Kidney (tissue), 14 donors: Measurements from ENCODE around the gene AIMP2. TPM values are rescaled to one million over a fixed set of nuclear protein-coding genes. Genes with fewer than 3 reads are reported as not detected.
"Not testable (repeated sequence)": the region's sequence is repeated elsewhere in the genome, so short reads cannot be mapped to it uniquely, and the experiment has no call there.

ENCODE experiments used
- DNase-seq, 5 donors: peaks; one replicate each; pipeline ENCODE4 v3.0.0-alpha.2; 2013 to 2020
- FAIRE-seq: peaks from 2 replicates; lab custom pipeline; 2012; peaks lifted over from hg19 to GRCh38; lab: Jason Lieb, UNC
- H3K27ac ChIP-seq, 2 donors: one replicate each; pipeline ENCODE4 v1.7.0; 2013; ENCODE audit warnings: low read depth in 2 of 2, low read length in 2 of 2, inconsistent platforms in 1 of 2
- H3K27me3 ChIP-seq: one replicate; pipeline ENCODE4 v1.7.1; 2013; ENCODE audit warnings: low read length, inconsistent platforms; ENCODE audit not compliant: control insufficient read depth, insufficient read depth
- H3K36me3 ChIP-seq, 3 donors: one replicate each; pipeline versions ENCODE4 v1.7.0 to v1.7.1; 2013; ENCODE audit warnings: low read length in 3 of 3, control low read depth in 1 of 3, inconsistent platforms in 1 of 3; ENCODE audit not compliant: insufficient read depth in 3 of 3, control insufficient read depth in 2 of 3
- H3K4me1 ChIP-seq, 3 donors: one replicate each; pipeline versions ENCODE4 v1.7.0 to v1.7.1; 2013; ENCODE audit warnings: low read length in 3 of 3, inconsistent platforms in 1 of 3, low read depth in 1 of 3; ENCODE audit not compliant: control insufficient read depth in 2 of 3, insufficient read depth in 2 of 3
- H3K4me3 ChIP-seq, 3 donors: one replicate each; pipeline versions ENCODE4 v1.7.0 to v1.8.1; 2013; ENCODE audit warnings: low read length in 3 of 3, control low read depth in 1 of 3, inconsistent platforms in 1 of 3
- H3K9ac ChIP-seq, 3 donors: one replicate each; pipeline versions ENCODE4 v1.7.0 to v1.7.1; 2013; ENCODE audit warnings: low read length in 3 of 3, control low read depth in 1 of 3, inconsistent platforms in 1 of 3
- H3K9me3 ChIP-seq, 3 donors: one replicate each; pipeline versions ENCODE4 v1.7.0 to v1.7.1; 2013; ENCODE audit warnings: low read length in 3 of 3, control low read depth in 1 of 3, inconsistent platforms in 1 of 3; ENCODE audit not compliant: control insufficient read depth in 2 of 3, insufficient read depth in 1 of 3
- intact Hi-C: fragments of 100-400 bp; cut with DNase I; formaldehyde crosslinking; loops from one replicate; pipeline ENCODE4 v1.11.1; 2022
- polyA plus RNA-seq: library from polyadenylated mRNA; stranded (reverse); fragments of 350-450 nt; fragmentation: Illumina TruSeq; extraction: RNeasy Lipid Tissue Mini Kit (QIAGEN cat#74804); gene quantifications from one replicate; pipeline ENCODE4 v1.2.3, GENCODE V29; 2014; ENCODE audit warnings: low read depth, low replicate concordance; ENCODE audit not compliant: insufficient read depth
- total RNA-seq: library from RNA; stranded (reverse); fragmentation: NEBNext Ultra II Directional; extraction: Animal tissue kit (Norgen Biotek cat#: 25700); gene quantifications from one replicate; pipeline ENCODE4 v1.2.1, GENCODE V29; 2021
- TF ChIP-seq, protein P1 (sequence below): IDR thresholded peaks from 3 replicates; pipeline ENCODE4 v1.5.1; 2012; ENCODE audit warnings: mild to moderate bottlenecking, moderate library complexity, borderline replicate concordance; ENCODE audit not compliant: insufficient read depth; ENCODE audit errors: extremely low read depth
- donor health status: control.
- donor health status: control.
- donor health status: control.
- donor health status: control.
- donor health status: control.
- donor health status: DM: yes; HTN: yes; CAD: no.
- donor health status: Normal renal cell carcinoma (clear cell type).

Gene AIMP2
- total and polyA plus RNA-seq, 2 donors from 2014 or later: 34.6 to 55.5 TPM

DNA sequence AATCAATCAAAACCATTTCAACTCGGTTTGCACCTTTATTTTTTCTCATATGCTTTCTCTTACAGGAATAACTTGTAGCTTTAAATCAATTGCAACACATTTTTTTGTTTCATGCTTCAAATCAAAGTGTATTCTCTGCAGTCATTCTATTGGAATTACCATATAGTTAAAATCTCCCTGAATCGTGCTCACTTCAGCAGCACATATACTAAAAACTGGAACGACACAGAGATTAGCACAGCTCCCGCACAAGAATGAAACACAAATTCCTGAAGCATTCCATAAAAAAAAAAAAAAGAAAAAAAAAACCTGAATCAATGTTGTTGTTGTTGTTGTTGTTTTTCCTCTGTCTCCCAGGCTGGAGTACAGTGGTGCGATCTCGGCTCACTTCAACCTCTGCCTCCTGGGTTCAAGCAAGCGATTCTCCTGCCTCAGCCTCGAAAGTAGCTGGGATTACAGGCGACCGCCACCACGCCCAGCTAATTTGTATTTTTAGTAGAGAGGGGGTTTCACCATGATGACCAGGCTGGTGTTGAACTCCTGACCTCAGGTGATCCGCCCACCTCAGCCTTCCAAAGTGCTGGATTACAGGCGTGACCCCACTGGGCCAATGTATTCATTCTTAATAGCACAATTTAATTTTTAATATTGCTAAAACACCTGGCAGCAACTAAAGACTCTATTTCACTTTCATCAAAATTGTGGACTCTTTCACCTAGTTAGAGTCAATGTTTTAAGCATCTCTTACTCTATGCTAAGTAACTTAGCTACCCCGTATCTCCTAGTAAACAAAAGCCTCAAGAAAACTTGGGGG, 48.5 kb downstream of the AIMP2 start:
- peak overlapping the region; percentile 60 to 95 (median 86) for H3K4me3 ChIP-seq
- FAIRE-seq (no peak), DNase-seq (peak in 1 of 5 donors; percentile 22)
- no peak overlapping the region for H3K27ac ChIP-seq
- H3K9me3 ChIP-seq: no peaks in the 10 kb centered on the region
- H3K36me3 ChIP-seq: peaks cover 0 to 5% (median 0%) of the 10 kb centered on the region in 3 donors
- H3K27me3 ChIP-seq: no peaks in the 10 kb centered on the region
- peaks cover 0 to 7% (median 5%) of the 10 kb centered on the region in 3 donors for H3K4me1 ChIP-seq
- H3K9ac ChIP-seq: no peak overlapping the region
- TF ChIP-seq, protein P1, sequence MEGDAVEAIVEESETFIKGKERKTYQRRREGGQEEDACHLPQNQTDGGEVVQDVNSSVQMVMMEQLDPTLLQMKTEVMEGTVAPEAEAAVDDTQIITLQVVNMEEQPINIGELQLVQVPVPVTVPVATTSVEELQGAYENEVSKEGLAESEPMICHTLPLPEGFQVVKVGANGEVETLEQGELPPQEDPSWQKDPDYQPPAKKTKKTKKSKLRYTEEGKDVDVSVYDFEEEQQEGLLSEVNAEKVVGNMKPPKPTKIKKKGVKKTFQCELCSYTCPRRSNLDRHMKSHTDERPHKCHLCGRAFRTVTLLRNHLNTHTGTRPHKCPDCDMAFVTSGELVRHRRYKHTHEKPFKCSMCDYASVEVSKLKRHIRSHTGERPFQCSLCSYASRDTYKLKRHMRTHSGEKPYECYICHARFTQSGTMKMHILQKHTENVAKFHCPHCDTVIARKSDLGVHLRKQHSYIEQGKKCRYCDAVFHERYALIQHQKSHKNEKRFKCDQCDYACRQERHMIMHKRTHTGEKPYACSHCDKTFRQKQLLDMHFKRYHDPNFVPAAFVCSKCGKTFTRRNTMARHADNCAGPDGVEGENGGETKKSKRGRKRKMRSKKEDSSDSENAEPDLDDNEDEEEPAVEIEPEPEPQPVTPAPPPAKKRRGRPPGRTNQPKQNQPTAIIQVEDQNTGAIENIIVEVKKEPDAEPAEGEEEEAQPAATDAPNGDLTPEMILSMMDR: no peak
- intact Hi-C loops: no loop called here

DNA sequence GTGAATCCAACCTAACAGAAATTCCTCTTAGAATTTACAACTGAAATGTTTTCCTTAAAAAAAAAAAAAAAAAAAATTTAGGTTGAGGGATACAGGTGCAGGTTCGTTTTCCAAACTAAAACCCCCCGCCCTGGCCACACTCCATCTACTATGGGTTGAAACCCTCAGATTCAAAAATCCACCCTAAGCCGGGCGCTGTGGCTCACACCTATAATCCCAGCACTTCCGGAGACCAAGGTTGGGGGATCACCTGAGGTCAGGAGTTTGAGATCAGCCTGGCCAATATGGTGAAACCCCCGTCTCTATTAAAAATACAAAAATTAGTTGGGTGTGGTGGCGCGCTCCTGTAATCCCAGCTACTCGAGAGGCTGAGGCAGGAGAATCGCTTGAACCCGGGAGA, 50.9 kb downstream of the AIMP2 start:
- H3K27me3 ChIP-seq, intact Hi-C loops, H3K4me1 ChIP-seq, FAIRE-seq, H3K4me3 ChIP-seq, H3K36me3 ChIP-seq, H3K9ac ChIP-seq, H3K9me3 ChIP-seq, H3K27ac ChIP-seq: not testable (repeated sequence)
- peak in 1 of 5 donors; percentile 41 for DNase-seq

DNA sequence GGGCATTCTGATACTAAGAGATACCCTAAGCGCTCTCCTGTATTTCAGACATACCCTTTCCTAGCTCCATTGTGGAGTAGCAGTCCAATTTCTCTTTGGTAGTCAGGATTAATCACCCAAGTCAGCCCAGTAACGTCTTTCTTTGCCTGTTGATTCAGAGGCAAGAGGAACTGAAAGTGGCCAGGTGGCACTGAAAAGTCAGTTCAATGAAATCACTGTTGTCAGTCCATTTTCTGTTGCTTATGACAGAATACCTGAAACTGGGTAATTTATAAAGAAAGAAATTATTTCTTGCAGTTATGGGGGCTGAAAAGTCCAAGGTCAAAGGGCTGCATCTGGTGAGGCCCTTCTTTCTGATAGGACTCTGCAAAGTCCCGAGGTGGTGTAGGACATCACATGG, 62.3 kb downstream of the AIMP2 start:
- intact Hi-C loops: no loop called here
- DNase-seq (no peak), FAIRE-seq (no peak)
- H3K9me3 ChIP-seq: no peaks in the 10 kb centered on the region
- H3K4me3 ChIP-seq: no peak overlapping the region
- H3K9ac ChIP-seq: no peak overlapping the region
- TF ChIP-seq, protein P1: no peak
- H3K27ac ChIP-seq: no peak overlapping the region
- no peaks in the 10 kb centered on the region for H3K27me3 ChIP-seq
- H3K36me3 ChIP-seq: no peaks in the 10 kb centered on the region
- H3K4me1 ChIP-seq: no peaks in the 10 kb centered on the region

Other genes with a start within 250 kb of the AIMP2 start
- 32.1 TPM for gene RNF216, start 227.6 kb upstream of the AIMP2 start, total RNA-seq
- 9.4 TPM for gene RNF216, start 227.6 kb upstream of the AIMP2 start, polyA plus RNA-seq
- not detected for gene OCM, start 128.5 kb upstream of the AIMP2 start, total RNA-seq
- gene OCM, start 128.5 kb upstream of the AIMP2 start, polyA plus RNA-seq: not detected
- 85.2 TPM for gene CCZ1, start 110.5 kb upstream of the AIMP2 start, total RNA-seq
- 66.3 TPM for gene CCZ1, start 110.5 kb upstream of the AIMP2 start, polyA plus RNA-seq
- gene RSPH10B, start 38.6 kb upstream of the AIMP2 start, total RNA-seq: 0.79 TPM
- gene RSPH10B, start 38.6 kb upstream of the AIMP2 start, polyA plus RNA-seq: not detected
- 21.6 TPM for gene PMS2, start 223 bp upstream of the AIMP2 start, total RNA-seq
- gene PMS2, start 223 bp upstream of the AIMP2 start, polyA plus RNA-seq: 8.9 TPM
- gene ANKRD61, start 22.1 kb downstream of the AIMP2 start, total RNA-seq: 0.19 TPM
- not detected for gene ANKRD61, start 22.1 kb downstream of the AIMP2 start, polyA plus RNA-seq
- 89.2 TPM for gene EIF2AK1, start 49.9 kb downstream of the AIMP2 start, total RNA-seq
- 58.2 TPM for gene EIF2AK1, start 49.9 kb downstream of the AIMP2 start, polyA plus RNA-seq
- gene USP42, start 95.7 kb downstream of the AIMP2 start, total RNA-seq: 11.3 TPM
- gene USP42, start 95.7 kb downstream of the AIMP2 start, polyA plus RNA-seq: 3.3 TPM